ENCODE data around the gene SRRM5. TPM values are rescaled to one million over a fixed set of nuclear protein-coding genes. Genes with fewer than 3 reads are reported as not detected.

SRRM5 gene
- total RNA-seq, 1 experiment from 2014 or later = 0.62 TPM

DNA sequence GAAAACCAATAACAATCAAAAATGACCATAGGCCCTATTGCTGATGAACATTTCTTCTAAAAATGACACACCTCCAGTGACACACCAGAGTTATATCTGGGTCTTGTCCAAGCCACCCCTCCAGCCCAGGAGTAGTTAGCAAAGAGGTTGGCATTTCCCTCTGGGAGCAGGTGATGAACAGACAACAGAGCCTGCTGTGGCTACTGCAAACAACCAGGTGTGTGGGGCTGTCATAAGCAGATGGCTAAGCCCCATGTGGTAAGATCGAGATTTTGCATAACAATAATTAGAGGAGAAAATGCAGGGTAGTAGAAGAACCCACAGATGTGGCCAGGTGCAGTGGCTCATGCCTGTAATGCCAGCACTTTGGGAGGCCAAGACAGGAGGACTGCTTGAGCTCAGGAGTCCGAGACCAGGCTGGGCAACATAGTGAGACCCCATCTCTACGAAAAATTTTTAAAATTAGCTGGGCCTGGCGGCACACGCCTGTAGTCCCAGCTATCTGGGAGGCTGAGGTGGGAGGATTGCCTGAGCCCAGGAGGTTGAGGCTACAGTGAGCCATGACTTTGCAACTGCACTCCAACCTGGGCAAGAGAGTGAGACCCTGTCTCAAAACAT lies 41.6 kb upstream of the SRRM5 start:
- POLR2A ChIA-PET (ENCODE audit: low non-redundant PET) = no interaction called here
- Histone ChIP-seq H3K4me3 (ENCODE audit: low read depth, low read length, poor library complexity, severe bottlenecking) (no peak overlapping the region), H3K27ac (ENCODE audit: low read depth, low read length, poor library complexity, severe bottlenecking) (no peak overlapping the region), H3K4me1 (ENCODE audit: insufficient read depth, low read length, poor library complexity, severe bottlenecking) (peaks cover 12% of the 10 kb centered on the region), H3K9me3 (ENCODE audit: low read depth, low read length, poor library complexity, severe bottlenecking) (no peaks in the 10 kb centered on the region), H3K27me3 (replicated peaks; ENCODE audit: insufficient read depth, low read depth, low read length, poor library complexity) (no peaks in the 10 kb centered on the region), H3K36me3 (ENCODE audit: insufficient read depth, low read length, poor library complexity, severe bottlenecking) (peaks cover 4% of the 10 kb centered on the region)
- CTCF ChIA-PET = no interaction called here
- DNase-seq (ENCODE audit: low spot score) = no peak
- intact Hi-C loops (cut with micrococcal nuclease; ENCODE audit: unreplicated experiment) = no loop called here
- no TSS peak for BruUV-seq (replicated peaks)
- no peak for TF ChIP-seq EZH2 (IDR thresholded peaks at IDR 0.05; ENCODE audit: borderline replicate concordance, low read depth, low read length, poor library complexity, severe bottlenecking)
- TF ChIP-seq, protein P1, sequence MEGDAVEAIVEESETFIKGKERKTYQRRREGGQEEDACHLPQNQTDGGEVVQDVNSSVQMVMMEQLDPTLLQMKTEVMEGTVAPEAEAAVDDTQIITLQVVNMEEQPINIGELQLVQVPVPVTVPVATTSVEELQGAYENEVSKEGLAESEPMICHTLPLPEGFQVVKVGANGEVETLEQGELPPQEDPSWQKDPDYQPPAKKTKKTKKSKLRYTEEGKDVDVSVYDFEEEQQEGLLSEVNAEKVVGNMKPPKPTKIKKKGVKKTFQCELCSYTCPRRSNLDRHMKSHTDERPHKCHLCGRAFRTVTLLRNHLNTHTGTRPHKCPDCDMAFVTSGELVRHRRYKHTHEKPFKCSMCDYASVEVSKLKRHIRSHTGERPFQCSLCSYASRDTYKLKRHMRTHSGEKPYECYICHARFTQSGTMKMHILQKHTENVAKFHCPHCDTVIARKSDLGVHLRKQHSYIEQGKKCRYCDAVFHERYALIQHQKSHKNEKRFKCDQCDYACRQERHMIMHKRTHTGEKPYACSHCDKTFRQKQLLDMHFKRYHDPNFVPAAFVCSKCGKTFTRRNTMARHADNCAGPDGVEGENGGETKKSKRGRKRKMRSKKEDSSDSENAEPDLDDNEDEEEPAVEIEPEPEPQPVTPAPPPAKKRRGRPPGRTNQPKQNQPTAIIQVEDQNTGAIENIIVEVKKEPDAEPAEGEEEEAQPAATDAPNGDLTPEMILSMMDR (conservative IDR thresholded peaks at IDR 0.05; ENCODE audit: low read depth, low read length) = no peak

DNA sequence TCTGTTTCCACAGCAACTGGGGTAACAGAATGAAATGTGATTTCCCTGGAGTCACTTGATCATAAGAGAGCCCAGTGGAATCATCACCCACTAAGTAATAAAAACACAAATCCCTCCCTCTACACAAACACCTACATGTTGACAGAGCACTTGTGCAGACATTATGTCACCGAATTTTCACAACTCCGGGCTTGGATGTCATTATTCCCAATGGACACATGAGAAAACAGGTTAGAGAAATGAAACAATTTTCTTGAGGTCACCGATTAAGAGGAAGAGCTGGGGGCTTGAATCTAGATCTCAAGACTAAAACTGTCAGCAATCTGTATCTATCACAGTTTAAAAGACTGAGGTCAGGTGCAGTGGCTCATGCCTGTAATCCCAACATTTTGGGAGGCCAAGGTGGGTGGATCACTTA lies 39.7 kb upstream of the SRRM5 start:
- Histone ChIP-seq H3K9me3 (ENCODE audit: low read depth, low read length, poor library complexity, severe bottlenecking) (no peaks in the 10 kb centered on the region), H3K36me3 (ENCODE audit: insufficient read depth, low read length, poor library complexity, severe bottlenecking) (peaks cover 4% of the 10 kb centered on the region), H3K27me3 (replicated peaks; ENCODE audit: insufficient read depth, low read depth, low read length, poor library complexity) (no peaks in the 10 kb centered on the region), H3K4me3 (ENCODE audit: low read depth, low read length, poor library complexity, severe bottlenecking) (no peak overlapping the region), H3K27ac (ENCODE audit: low read depth, low read length, poor library complexity, severe bottlenecking) (no peak overlapping the region), H3K4me1 (ENCODE audit: insufficient read depth, low read length, poor library complexity, severe bottlenecking) (peaks cover 16% of the 10 kb centered on the region)
- TF ChIP-seq EZH2 (IDR thresholded peaks at IDR 0.05; ENCODE audit: borderline replicate concordance, low read depth, low read length, poor library complexity, severe bottlenecking) = no peak
- TF ChIP-seq, protein P1 (conservative IDR thresholded peaks at IDR 0.05; ENCODE audit: low read depth, low read length) = no peak
- ChIA-PET POLR2A (ENCODE audit: low non-redundant PET) (no interaction called here), CTCF (no interaction called here)
- intact Hi-C loops (cut with micrococcal nuclease; ENCODE audit: unreplicated experiment) = no loop called here
- no TSS peak for BruUV-seq (replicated peaks)
- no peak for DNase-seq (ENCODE audit: low spot score)

DNA sequence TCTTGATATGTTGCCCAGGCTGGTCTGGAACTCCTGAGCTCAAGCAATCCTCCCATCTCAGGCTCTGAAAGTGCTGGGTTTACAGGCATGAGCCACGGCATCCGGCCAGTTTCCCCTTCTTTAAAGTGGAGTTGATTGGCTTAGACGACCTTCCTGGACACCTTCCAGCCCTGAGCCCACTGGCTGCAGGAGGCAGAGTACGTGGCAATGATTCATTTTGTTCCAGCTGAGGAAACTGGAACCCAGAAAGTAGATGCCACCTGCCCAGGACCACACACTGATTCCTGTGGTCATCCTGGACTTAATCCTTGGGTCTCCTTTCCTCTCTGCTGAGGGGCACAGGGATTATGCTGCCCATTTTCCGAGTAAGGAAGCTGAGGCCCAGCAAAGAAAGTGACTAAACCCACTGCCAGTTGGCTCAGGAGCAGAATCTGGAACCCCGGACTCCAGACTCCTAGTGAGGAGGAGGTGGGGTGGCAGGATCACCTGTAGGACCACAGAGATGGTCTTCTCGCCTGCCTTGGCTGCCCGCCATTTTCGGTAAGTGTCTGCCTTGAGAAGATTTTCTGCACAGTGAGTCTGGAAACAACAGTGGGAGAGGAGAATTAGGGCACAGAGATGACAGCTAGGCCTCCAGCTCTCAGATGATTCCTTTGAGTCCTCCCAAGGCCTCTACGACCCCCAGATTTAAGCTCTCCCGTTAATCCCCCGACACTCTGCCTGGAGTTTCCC lies 37.3 kb upstream of the SRRM5 start:
- peaks cover 16% of the 10 kb centered on the region for H3K4me1 ChIP-seq (ENCODE audit: insufficient read depth, low read length, poor library complexity, severe bottlenecking)
- POLR2A ChIA-PET (ENCODE audit: low non-redundant PET) = no interaction called here
- BruUV-seq (replicated peaks) = TSS peak; percentile 15
- peaks cover 4% of the 10 kb centered on the region for H3K36me3 ChIP-seq (ENCODE audit: insufficient read depth, low read length, poor library complexity, severe bottlenecking)
- intact Hi-C loops (cut with micrococcal nuclease; ENCODE audit: unreplicated experiment) = loop anchor here (1.0 kb wide), 1 partner anchor 22 kb away; the partner anchor contains the start of genes IRGQ and ZNF576
- CTCF ChIA-PET = interaction anchor here (1.2 kb wide), 1 partner anchor 19 kb away, joined by 5 read pairs; no protein-coding TSS in a partner anchor
- H3K27ac ChIP-seq (ENCODE audit: low read depth, low read length, poor library complexity, severe bottlenecking) = peak overlapping the region; percentile 94
- DNase-seq (ENCODE audit: low spot score) = peak; percentile 33
- H3K9me3 ChIP-seq (ENCODE audit: low read depth, low read length, poor library complexity, severe bottlenecking) = no peaks in the 10 kb centered on the region
- H3K4me3 ChIP-seq (ENCODE audit: low read depth, low read length, poor library complexity, severe bottlenecking) = peak overlapping the region; percentile 94
- TF ChIP-seq, protein P1 (conservative IDR thresholded peaks at IDR 0.05; ENCODE audit: low read depth, low read length) = no peak
- no peaks in the 10 kb centered on the region for H3K27me3 ChIP-seq (replicated peaks; ENCODE audit: insufficient read depth, low read depth, low read length, poor library complexity)
